DMS153 treated with DMSO at 0.1 percent for 48 hours (cell line): Measurements from ENCODE around the gene TEX10.

Experiments
- DNase-seq: peaks from one replicate; lab custom pipeline; 2025; ENCODE audit not compliant: unreplicated experiment; lab: John Stamatoyannopoulos, UW

TEX10 gene

GRCh38 chr9:100285601-100286000, 67.1 kb downstream of the TEX10 start:
- no peak for DNase-seq

DNA sequence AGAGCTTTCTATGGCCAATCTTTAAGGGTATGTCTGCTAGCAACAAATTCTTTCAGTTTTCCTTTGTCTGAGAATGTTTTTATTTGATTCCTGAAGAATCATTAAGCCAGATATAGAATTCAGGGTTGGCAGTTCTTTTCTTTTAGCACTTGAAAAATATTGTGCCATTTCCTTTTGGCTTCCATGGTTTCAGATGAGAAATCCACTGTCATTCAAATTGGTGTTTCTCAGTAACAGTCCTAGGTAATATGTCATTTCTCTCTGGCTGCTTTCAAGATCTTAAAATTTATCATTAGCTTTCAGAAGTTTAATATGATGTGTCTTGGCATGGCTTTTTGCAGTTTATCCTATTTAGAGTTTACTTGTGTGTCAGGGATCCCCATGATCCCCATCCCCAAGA, 67.7 kb downstream of the TEX10 start:
- no peak for DNase-seq

DNA sequence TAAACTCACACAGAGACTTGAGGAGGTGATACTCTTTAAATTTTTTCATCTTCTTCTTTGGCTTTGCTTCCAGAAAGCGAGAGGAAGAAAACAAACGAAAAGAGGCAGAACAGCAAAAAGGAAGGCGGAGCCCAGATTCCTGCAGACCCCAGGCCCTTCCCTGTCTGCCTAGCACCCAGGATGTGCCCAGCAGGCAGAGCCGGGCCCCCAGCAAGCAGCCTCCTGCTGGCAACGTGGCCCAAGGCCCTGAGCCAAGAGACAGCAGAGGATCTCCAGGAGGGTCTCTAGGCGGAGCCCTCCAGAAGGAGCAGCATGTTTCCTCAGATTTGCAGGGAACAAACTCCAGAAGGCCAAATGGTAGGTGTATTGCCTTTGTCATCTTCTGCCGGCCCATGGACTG, 68.5 kb downstream of the TEX10 start:
- DNase-seq: no peak

DNA sequence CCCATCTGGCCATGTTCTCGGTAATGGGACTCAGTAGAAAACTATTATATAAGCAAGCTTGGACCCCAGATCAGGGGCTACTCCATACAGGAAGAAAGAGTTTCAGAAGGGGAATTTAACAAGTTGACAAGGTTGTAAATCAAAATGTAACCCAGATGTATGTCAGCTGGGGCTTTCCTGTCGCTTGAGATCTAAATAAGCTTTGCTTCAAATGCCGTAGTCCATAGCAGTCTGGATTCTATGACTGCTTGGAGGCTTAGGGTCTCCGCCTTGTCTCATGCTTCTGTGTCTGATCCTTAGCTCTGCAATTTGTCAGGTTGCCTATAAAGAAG, 70.4 kb downstream of the TEX10 start:
- DNase-seq: no peak

- no peak for DNase-seq
These were observed 70.9 kb downstream of the TEX10 start for GRCh38 chr9:100281676-100282387.

DNA sequence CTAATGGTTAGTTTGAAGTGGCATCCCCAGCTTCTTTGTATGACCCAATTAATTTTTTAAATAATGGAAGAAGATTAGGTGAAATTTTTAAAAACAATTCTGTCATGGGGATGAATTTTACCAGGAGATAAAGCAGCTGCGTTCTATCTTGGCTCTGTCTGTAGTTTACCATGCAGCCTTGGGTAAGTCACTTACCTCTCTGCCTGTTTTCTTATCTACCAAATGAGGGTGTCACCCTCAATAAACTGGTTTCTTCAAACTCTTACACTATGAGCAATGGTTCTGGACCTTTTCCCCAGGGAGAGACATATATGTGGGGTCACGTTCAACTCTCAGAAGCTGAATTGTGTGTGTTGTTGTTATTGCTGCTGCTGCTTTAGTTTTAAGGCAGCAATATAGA, 71.7 kb downstream of the TEX10 start:
- no peak for DNase-seq

DNA sequence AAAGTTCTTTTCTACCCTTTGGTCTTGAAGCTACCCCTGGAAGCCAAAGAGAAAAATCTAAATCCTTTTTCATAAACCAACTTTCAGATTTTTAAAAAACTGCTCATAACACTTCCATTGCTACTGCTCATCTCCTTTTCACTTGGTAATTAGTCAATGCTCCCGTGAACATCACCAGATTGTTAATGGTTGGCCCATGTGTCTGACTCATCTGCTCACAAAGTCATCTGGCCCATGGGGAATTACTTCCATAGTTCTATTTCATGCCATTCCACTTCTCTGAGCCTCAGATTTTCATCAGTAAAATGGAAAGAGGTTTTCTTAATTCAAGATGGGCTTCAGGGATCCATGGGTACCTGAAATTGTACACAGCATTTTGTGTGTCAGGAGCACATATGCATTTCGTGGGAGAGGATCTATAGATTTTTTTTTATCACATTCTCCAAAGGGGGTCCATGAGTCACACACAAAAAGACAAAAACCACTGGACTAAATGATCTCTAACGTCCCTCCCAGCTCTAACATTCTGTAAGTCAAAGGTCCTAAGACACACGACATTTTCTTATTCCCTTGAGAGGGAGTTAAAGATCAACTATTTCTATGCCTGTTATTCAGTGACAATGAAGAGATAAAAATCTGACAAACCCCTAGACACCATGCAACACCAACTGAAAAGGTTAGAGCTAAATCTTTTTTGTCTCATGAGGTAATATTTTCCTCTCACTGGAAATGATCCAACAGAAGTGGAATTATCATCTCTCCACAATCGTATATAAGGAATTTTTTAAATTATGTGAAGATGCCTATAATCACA, 75.4 kb downstream of the TEX10 start:
- DNase-seq: no peak

- DNase-seq: no peak
These were observed 83.1 kb downstream of the TEX10 start for GRCh38 chr9:100269656-100270055.

- no peak for DNase-seq
These were observed 84.5 kb downstream of the TEX10 start for GRCh38 chr9:100268271-100268670.

GRCh38 chr9:100267211-100267610, 85.5 kb downstream of the TEX10 start:
- no peak for DNase-seq
